WERI-Rb-1 (cell line): Measurements from ENCODE around the gene UBXN6.
A peak's percentile ranks its signal among the peaks of the same experiment; 100 is the strongest.

Experiments
- DNase-seq: peaks from one replicate; pipeline ENCODE4 v3.0.0-alpha.2; 2020
- H3K27ac ChIP-seq: fragments of 250-450 bp; sonication (Bioruptor Pico); 2 replicates; pipeline ENCODE4 v1.5.1; 2020; ENCODE audit warnings: mild to moderate bottlenecking, moderate library complexity
- H3K27me3 ChIP-seq: fragments of 250-450 bp; sonication (Bioruptor Pico); 2 replicates; pipeline ENCODE4 v1.5.1; 2021; ENCODE audit warnings: mild to moderate bottlenecking, low read depth, moderate library complexity; ENCODE audit not compliant: insufficient read depth, severe bottlenecking
- H3K36me3 ChIP-seq: fragments of 250-450 bp; sonication (Bioruptor Pico); 2 replicates; pipeline ENCODE4 v1.5.1; 2020; ENCODE audit warnings: mild to moderate bottlenecking, moderate library complexity
- H3K4me3 ChIP-seq: 2 replicates; pipeline ENCODE4 v1.5.1; 2011; ENCODE audit warnings: low read depth, mild to moderate bottlenecking, control low read depth, low read length
- H3K9me3 ChIP-seq: fragments of 250-450 bp; sonication (Bioruptor Pico); 2 replicates; pipeline ENCODE4 v1.5.1; 2021; ENCODE audit warnings: mild to moderate bottlenecking, moderate library complexity; ENCODE audit not compliant: severe bottlenecking
- TF ChIP-seq, protein P1 (sequence below): IDR thresholded peaks from 2 replicates; pipeline ENCODE4 v1.5.1; 2011; ENCODE audit warnings: low read depth, mild to moderate bottlenecking, control low read depth, inconsistent platforms, low read length

The UBXN6 gene

DNA sequence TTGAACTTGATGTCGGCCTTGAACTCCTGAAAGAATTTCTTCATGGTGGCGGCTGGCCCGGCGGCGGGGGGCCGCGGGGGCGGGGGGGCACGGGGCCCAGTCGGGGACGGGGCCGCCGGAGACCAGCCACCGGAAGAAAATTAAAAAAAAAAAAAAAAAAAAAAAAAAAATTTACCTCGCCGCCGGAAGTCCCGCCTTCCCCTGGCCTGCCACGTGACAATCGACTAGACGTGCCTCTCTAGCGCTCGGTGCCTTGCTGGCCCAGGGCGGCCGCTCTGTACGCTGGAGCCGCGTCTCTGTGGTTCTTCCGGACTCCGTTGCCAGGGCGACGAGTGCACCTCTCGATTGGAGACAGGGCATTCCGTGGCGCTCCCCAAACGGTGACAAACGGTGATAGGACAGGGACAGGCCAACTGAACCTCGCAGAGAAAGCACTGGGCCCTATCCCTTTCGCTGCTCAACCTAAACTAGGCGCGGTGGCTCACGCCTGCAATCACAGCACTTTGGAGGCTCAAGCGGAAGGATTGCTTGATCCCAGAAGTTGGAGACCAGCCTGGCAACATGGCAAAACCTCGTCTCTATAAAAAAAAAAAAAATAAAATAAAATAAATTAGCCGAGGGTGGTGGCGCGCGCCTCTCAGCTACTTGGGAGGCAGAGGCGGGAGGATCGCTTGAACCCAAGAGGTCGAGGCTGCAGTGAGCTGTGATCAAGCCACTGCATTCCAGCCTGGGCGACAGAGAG is at the start of gene UBXN6:
Gene UBXN6 (minus strand): TSS at position 141 of the 742 bp plus-strand sequence. CDS start 97 bp downstream, at position 44.
- H3K36me3 ChIP-seq: peaks cover 20% of the 10 kb centered on the region
- TF ChIP-seq, protein P1, sequence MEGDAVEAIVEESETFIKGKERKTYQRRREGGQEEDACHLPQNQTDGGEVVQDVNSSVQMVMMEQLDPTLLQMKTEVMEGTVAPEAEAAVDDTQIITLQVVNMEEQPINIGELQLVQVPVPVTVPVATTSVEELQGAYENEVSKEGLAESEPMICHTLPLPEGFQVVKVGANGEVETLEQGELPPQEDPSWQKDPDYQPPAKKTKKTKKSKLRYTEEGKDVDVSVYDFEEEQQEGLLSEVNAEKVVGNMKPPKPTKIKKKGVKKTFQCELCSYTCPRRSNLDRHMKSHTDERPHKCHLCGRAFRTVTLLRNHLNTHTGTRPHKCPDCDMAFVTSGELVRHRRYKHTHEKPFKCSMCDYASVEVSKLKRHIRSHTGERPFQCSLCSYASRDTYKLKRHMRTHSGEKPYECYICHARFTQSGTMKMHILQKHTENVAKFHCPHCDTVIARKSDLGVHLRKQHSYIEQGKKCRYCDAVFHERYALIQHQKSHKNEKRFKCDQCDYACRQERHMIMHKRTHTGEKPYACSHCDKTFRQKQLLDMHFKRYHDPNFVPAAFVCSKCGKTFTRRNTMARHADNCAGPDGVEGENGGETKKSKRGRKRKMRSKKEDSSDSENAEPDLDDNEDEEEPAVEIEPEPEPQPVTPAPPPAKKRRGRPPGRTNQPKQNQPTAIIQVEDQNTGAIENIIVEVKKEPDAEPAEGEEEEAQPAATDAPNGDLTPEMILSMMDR: no peak
- peak within 1 kb of the TSS; percentile 66 for H3K4me3 ChIP-seq
- H3K9me3 ChIP-seq: no peaks in the 10 kb centered on the region
- H3K27ac ChIP-seq: peak within 1 kb of the TSS; percentile 94
- no peaks in the 10 kb centered on the region for H3K27me3 ChIP-seq
- DNase-seq: peak; percentile 97

DNA sequence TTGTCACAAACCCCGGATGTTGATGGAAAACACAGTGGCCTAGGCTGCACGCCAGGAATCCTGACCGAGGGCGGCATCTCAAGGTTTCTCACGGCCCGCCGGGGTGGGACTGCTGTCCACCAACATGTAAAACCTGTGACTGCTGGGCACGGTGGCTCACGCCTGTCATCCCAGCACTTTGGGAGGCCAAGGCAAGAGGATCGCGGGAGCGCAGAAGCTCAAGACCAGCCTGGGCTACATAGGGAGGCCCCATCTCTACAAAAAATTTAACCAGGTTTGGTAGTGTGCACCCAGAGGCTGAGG is 49.5 kb upstream of the UBXN6 start:
- Histone ChIP-seq H3K36me3 (peaks cover 34% of the 10 kb centered on the region), H3K4me3 (no peak overlapping the region), H3K27me3 (no peaks in the 10 kb centered on the region), H3K9me3 (no peaks in the 10 kb centered on the region), H3K27ac (no peak overlapping the region)
- DNase-seq: no peak
- TF ChIP-seq, protein P1: no peak

- Histone ChIP-seq H3K27ac (no peak overlapping the region), H3K36me3 (peaks cover 36% of the 10 kb centered on the region), H3K27me3 (no peaks in the 10 kb centered on the region), H3K9me3 (no peaks in the 10 kb centered on the region), H3K4me3 (no peak overlapping the region)
- TF ChIP-seq, protein P1: peak; percentile 37
- no peak for DNase-seq
These were observed 49.0 kb upstream of the UBXN6 start for GRCh38 chr19:4506449-4507149.

DNA sequence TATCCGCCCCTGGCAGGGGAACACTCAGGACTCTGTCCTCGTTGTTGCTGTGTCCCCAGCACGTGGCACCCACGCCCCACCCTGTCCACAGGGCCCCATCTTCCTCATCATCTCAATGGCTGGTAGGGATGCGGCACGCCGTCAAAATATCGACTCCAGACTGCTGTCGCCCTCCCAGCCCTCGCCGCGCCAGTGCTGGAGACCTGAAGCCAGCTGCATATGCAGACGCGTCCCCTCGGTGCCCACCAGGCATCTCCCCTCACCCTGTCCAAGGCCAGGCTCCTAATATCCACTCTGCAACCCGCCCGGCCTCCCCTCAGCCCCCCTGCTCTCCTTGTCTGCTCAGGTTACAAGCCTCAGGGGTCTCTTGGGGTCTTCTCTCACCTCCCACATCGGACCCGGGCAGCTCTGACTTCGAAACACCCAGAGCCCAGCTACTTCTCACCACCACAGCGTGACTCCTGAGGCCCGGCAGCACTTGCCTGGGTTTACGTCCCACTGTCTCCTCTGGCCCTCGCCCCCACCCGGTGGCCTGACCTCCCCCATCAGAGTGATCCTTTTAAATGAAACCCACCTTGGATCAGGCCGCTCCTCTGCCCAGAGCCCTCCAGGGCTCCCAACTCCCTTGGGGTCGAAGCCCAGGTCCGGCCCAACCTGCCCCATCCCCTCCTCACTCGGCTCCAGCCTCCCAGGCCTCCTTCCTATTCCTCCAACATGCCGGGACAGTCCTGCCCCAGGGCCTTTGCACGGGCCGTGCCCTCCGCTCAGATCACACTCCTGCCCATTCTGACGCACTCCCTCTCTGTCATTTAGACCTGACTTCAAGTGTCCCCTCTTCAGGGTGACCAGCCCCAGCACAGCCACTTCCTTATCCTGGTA is 48.2 kb upstream of the UBXN6 start:
- H3K27me3 ChIP-seq: no peaks in the 10 kb centered on the region
- no peaks in the 10 kb centered on the region for H3K9me3 ChIP-seq
- TF ChIP-seq, protein P1: no peak
- DNase-seq: no peak
- H3K27ac ChIP-seq: no peak overlapping the region
- peaks cover 44% of the 10 kb centered on the region for H3K36me3 ChIP-seq
- H3K4me3 ChIP-seq: no peak overlapping the region

DNA sequence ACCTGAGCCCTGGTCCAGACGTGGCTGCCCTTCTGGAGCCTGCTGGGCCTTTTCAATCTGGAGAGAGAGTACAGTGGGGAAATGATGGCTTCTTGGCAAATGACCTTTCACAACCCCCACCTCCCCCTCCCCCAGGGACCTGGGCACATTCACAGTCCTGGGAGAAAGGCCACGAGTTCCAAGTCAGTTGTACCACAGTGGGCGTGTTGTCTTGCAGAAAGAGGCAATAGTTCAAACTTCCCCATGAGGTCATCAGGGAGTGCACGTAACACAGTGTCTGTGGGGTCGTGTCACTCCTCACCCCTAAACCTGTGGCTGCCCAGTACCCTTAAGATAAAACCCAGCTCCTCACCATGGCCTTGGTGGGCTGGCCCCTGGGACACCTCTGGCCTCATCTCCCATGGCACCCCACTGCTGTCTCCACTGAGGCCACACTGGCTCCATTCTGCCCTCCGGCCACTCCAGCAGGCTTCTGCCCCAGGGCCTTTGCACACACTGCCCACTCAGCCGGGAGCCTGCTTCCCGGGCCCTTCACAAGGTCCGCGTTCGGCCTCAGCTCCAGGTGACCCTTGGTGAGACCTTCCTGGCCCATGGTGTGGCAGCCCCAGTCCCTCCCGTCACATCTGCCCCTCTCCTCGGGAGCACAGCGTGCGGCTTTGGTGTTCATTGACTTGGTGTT is 47.4 kb upstream of the UBXN6 start:
- Histone ChIP-seq H3K27ac (no peak overlapping the region), H3K27me3 (no peaks in the 10 kb centered on the region), H3K36me3 (peaks cover 48% of the 10 kb centered on the region), H3K4me3 (no peak overlapping the region), H3K9me3 (no peaks in the 10 kb centered on the region)
- TF ChIP-seq, protein P1: no peak
- no peak for DNase-seq
